GM12864 (cell line): ENCODE measurements around the gene TSGA10.
"Not testable (repeated sequence)": the region's sequence is repeated elsewhere in the genome, so short reads cannot be mapped to it uniquely, and the experiment has no call there.

Experiments
- DNase-seq: peaks from one replicate; pipeline ENCODE4 v3.0.0-alpha.2; 2011; ENCODE audit warnings: low read depth
- H3K4me3 ChIP-seq: 2 replicates; pipeline ENCODE4 v1.5.1; 2011; ENCODE audit warnings: mild to moderate bottlenecking, low read depth, low read length, control low read depth
- CTCF ChIP-seq: IDR thresholded peaks from 2 replicates; pipeline ENCODE4 v1.5.1; 2011; ENCODE audit warnings: low read depth, mild to moderate bottlenecking, moderate library complexity, low read length, control low read depth, inconsistent platforms; ENCODE audit errors: missing control alignments

TSGA10 gene

GRCh38 chr2:99032001-99032400, 122.7 kb downstream of the TSGA10 start:
- TF ChIP-seq CTCF: no peak
- DNase-seq: no peak
- H3K4me3 ChIP-seq: no peak overlapping the region

- H3K4me3 ChIP-seq: no peak overlapping the region
- DNase-seq: no peak
- no peak for TF ChIP-seq CTCF
Observed at GRCh38 chr2:99031481-99031880, 123.3 kb downstream of the TSGA10 start.

- no peak for TF ChIP-seq CTCF
- DNase-seq: no peak
- no peak overlapping the region for H3K4me3 ChIP-seq
Observed at GRCh38 chr2:99028558-99028957, 126.2 kb downstream of the TSGA10 start.

- no peak for TF ChIP-seq CTCF
Observed at GRCh38 chr2:99027856-99028255, 126.9 kb downstream of the TSGA10 start.

GRCh38 chr2:99000708-99001107, 154.0 kb downstream of the TSGA10 start:
- no peak for TF ChIP-seq CTCF
- H3K4me3 ChIP-seq: no peak overlapping the region
- no peak for DNase-seq

More at GRCh38 chr2:99027856-99028255, 126.9 kb downstream of the TSGA10 start:
- no peak for DNase-seq
- no peak overlapping the region for H3K4me3 ChIP-seq

GRCh38 chr2:98988695-98989094, 166.0 kb downstream of the TSGA10 start:
- DNase-seq, H3K4me3 ChIP-seq: not testable (repeated sequence)

GRCh38 chr2:98985905-98986666, 168.7 kb downstream of the TSGA10 start:
- no peak for TF ChIP-seq CTCF
- DNase-seq: no peak
- H3K4me3 ChIP-seq: no peak overlapping the region
